GM19023 (cell line): ENCODE measurements around the gene ARHGEF10L.
"Not testable (repeated sequence)": the region's sequence is repeated elsewhere in the genome, so short reads cannot be mapped to it uniquely, and the experiment has no call there.

ENCODE experiments used
- ATAC-seq: cut with Tn5 transposase; IDR thresholded peaks from one replicate; pipeline ENCODE4 v1.9.1; 2021; ENCODE audit warnings: mild to moderate bottlenecking, moderate library complexity; ENCODE audit not compliant: unreplicated experiment

The ARHGEF10L gene

GRCh38 chr1:17606826-17607440 lies 67.4 kb downstream of the ARHGEF10L start:
- no peak for ATAC-seq

- ATAC-seq: no peak
Observed at GRCh38 chr1:17607644-17608581, 68.4 kb downstream of the ARHGEF10L start.

- ATAC-seq: no peak
Observed at GRCh38 chr1:17609529-17609928, 70.0 kb downstream of the ARHGEF10L start.

GRCh38 chr1:17610085-17610484 lies 70.6 kb downstream of the ARHGEF10L start:
- ATAC-seq: no peak

GRCh38 chr1:17610713-17611112 lies 71.2 kb downstream of the ARHGEF10L start:
- no peak for ATAC-seq

- ATAC-seq: no peak
Observed at GRCh38 chr1:17611991-17612390, 72.5 kb downstream of the ARHGEF10L start.

- ATAC-seq: no peak
Observed at GRCh38 chr1:17612831-17613230, 73.3 kb downstream of the ARHGEF10L start.

GRCh38 chr1:17614586-17614985 lies 75.1 kb downstream of the ARHGEF10L start:
- no peak for ATAC-seq

GRCh38 chr1:17615157-17615556 lies 75.7 kb downstream of the ARHGEF10L start:
- no peak for ATAC-seq

- ATAC-seq: no peak
Observed at GRCh38 chr1:17615959-17616358, 76.5 kb downstream of the ARHGEF10L start.

- no peak for ATAC-seq
Observed at GRCh38 chr1:17616731-17617279, 77.3 kb downstream of the ARHGEF10L start.

- no peak for ATAC-seq
Observed at GRCh38 chr1:17617787-17618557, 78.5 kb downstream of the ARHGEF10L start.

- no peak for ATAC-seq
Observed at GRCh38 chr1:17618558-17619247, 79.2 kb downstream of the ARHGEF10L start.

- no peak for ATAC-seq
Observed at GRCh38 chr1:17620448-17620847, 81.0 kb downstream of the ARHGEF10L start.

GRCh38 chr1:17621691-17622090 lies 82.2 kb downstream of the ARHGEF10L start:
- no peak for ATAC-seq

GRCh38 chr1:17622823-17623222 lies 83.3 kb downstream of the ARHGEF10L start:
- no peak for ATAC-seq

- ATAC-seq: no peak
Observed at GRCh38 chr1:17624611-17625233, 85.2 kb downstream of the ARHGEF10L start.

- ATAC-seq: no peak
Observed at GRCh38 chr1:17627239-17628052, 87.9 kb downstream of the ARHGEF10L start.

- not testable (repeated sequence) for ATAC-seq
Observed at GRCh38 chr1:17629046-17629445, 89.5 kb downstream of the ARHGEF10L start.
